ENCODE data around the gene STAT6.

DNA sequence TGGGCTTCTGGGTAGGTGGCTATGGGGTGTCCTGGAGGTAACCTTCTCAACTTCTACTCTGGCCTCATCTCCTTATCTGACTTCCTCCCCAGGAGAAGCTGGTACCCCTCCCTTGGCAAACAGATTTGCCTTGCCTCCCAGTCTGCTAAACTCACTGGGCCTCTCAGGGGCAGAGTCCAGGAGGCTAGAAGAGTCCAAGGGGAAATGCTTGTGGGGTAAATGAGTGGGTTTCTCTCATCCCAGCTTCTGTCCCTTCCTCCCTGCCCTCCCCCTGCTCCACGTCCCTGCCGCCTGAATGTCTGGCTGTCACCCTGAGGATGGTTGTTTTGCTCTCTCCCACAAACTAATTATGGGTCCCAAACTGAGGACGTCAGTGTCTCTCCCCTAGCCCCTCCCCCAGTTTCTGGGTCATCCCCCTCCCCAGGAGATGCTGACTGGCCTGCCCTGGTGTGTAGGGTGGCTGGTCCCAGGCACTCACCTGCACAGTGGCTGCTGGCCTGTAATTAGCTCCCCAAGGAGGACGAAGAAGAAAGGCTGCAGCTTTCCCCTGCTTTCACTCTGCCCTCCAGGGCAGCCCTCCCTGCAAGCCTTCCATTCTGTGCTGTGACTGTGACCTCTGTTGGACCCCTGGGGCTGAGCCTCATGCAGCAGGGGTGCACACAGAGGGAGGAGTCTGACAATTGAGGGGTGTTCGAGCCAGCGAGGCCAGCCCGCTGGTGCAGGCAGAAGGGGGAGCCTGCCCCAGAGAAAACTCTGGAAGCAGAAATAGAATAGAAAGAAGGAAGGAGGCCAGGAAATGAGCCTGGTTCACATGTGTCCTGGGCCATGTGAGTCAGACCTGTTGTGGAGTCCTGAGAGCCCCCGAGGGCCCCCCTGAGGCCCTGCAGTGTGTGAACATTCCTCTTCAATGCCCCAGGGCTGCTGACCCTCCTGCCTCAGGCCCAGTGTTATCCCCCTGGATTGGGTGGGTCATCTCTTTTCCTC lies 36.1 kb upstream of the STAT6 start, which contains the start of gene LRP1-AS:
- TF ChIP-seq, protein P1, sequence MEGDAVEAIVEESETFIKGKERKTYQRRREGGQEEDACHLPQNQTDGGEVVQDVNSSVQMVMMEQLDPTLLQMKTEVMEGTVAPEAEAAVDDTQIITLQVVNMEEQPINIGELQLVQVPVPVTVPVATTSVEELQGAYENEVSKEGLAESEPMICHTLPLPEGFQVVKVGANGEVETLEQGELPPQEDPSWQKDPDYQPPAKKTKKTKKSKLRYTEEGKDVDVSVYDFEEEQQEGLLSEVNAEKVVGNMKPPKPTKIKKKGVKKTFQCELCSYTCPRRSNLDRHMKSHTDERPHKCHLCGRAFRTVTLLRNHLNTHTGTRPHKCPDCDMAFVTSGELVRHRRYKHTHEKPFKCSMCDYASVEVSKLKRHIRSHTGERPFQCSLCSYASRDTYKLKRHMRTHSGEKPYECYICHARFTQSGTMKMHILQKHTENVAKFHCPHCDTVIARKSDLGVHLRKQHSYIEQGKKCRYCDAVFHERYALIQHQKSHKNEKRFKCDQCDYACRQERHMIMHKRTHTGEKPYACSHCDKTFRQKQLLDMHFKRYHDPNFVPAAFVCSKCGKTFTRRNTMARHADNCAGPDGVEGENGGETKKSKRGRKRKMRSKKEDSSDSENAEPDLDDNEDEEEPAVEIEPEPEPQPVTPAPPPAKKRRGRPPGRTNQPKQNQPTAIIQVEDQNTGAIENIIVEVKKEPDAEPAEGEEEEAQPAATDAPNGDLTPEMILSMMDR (conservative IDR thresholded peaks at IDR 0.05), result no peak
- no peak for TF ChIP-seq EZH2 (IDR thresholded peaks at IDR 0.05; ENCODE audit: low read depth)
